GM03348 (cell line): ENCODE results near the gene CIAO2A.
"Not testable (repeated sequence)": the region's sequence is repeated elsewhere in the genome, so short reads cannot be mapped to it uniquely, and the experiment has no call there.

Experiments
- DNase-seq: peaks from one replicate; pipeline ENCODE4 v3.0.0; 2012; ENCODE audit warnings: low spot score

Gene CIAO2A

GRCh38 chr15:64112073-64112772 is 18.6 kb upstream of the CIAO2A start:
- no peak for DNase-seq

GRCh38 chr15:64111679-64112050 is 18.0 kb upstream of the CIAO2A start:
- no peak for DNase-seq

GRCh38 chr15:64110950-64111678 is 17.5 kb upstream of the CIAO2A start:
- DNase-seq = no peak

- DNase-seq = not testable (repeated sequence)
These were observed 16.6 kb upstream of the CIAO2A start for GRCh38 chr15:64110108-64110701.

GRCh38 chr15:64107337-64107736 is 13.7 kb upstream of the CIAO2A start:
- no peak for DNase-seq

- DNase-seq = peak; percentile 61
These were observed 11.6 kb upstream of the CIAO2A start for GRCh38 chr15:64105113-64105704.

GRCh38 chr15:64102497-64102896 is 8.9 kb upstream of the CIAO2A start:
- no peak for DNase-seq

- no peak for DNase-seq
These were observed 7.3 kb upstream of the CIAO2A start for GRCh38 chr15:64100958-64101357.

- no peak for DNase-seq
These were observed 5.7 kb upstream of the CIAO2A start for GRCh38 chr15:64099379-64099778.

GRCh38 chr15:64096668-64097384 is 3.2 kb upstream of the CIAO2A start:
- peak; percentile 19 for DNase-seq

- peak; percentile 98 for DNase-seq
These were observed 2.4 kb upstream of the CIAO2A start, which contains the start of gene SNX1 for GRCh38 chr15:64095795-64096667. SNX1 (plus strand) TSS chr15:64095982; CDS start chr15:64096014, 32 bp downstream.

- no peak for DNase-seq
These were observed 1.8 kb upstream of the CIAO2A start for GRCh38 chr15:64095431-64095794.

- peak; percentile 54 for DNase-seq
These were observed 593 bp downstream of the CIAO2A start for GRCh38 chr15:64092864-64093626.

GRCh38 chr15:64092075-64092820 is 1.4 kb downstream of the CIAO2A start:
- DNase-seq = no peak

- DNase-seq = no peak
These were observed 3.1 kb downstream of the CIAO2A start for GRCh38 chr15:64090527-64090926.

GRCh38 chr15:64089543-64090280 is 3.9 kb downstream of the CIAO2A start:
- no peak for DNase-seq

- DNase-seq = no peak
These were observed 10.9 kb downstream of the CIAO2A start for GRCh38 chr15:64082757-64083156.

GRCh38 chr15:64073496-64073895 is 20.1 kb downstream of the CIAO2A start:
- DNase-seq = not testable (repeated sequence)

GRCh38 chr15:64072812-64073211 is 20.8 kb downstream of the CIAO2A start:
- DNase-seq = no peak
